NCI-H345 (cell line): ENCODE results near the gene ALDH16A1.
"Not testable (repeated sequence)": the region's sequence is repeated elsewhere in the genome, so short reads cannot be mapped to it uniquely, and the experiment has no call there.

ENCODE experiments used
- DNase-seq: peaks from one replicate; lab custom pipeline; 2025; lab: John Stamatoyannopoulos, UW

Gene ALDH16A1

GRCh38 chr19:49441210-49441959 is 11.6 kb upstream of the ALDH16A1 start, which contains the start of gene SLC17A7:
TSS of gene SLC17A7 (minus strand) at chr19:49441527. CDS start at chr19:49441379, 148 bp downstream.
- peak; percentile 82 for DNase-seq

- DNase-seq, result no peak
Observed at GRCh38 chr19:49441960-49442350, 11.1 kb upstream of the ALDH16A1 start.

- peak; percentile 76 for DNase-seq
Observed at GRCh38 chr19:49442354-49442753, 10.7 kb upstream of the ALDH16A1 start.

- peak; percentile 94 for DNase-seq
Observed at GRCh38 chr19:49442771-49443365, 10.2 kb upstream of the ALDH16A1 start.

GRCh38 chr19:49443366-49444099 is 9.5 kb upstream of the ALDH16A1 start:
- peak; percentile 92 for DNase-seq

- DNase-seq, result not testable (repeated sequence)
Observed at GRCh38 chr19:49444100-49444700, 8.8 kb upstream of the ALDH16A1 start.

- DNase-seq, result no peak
Observed at GRCh38 chr19:49445997-49446396, 7.0 kb upstream of the ALDH16A1 start.

- DNase-seq, result no peak
Observed at GRCh38 chr19:49447485-49448431, 5.3 kb upstream of the ALDH16A1 start.

GRCh38 chr19:49448432-49448786 is 4.6 kb upstream of the ALDH16A1 start:
- no peak for DNase-seq

- DNase-seq, result no peak
Observed at GRCh38 chr19:49450405-49450804, 2.6 kb upstream of the ALDH16A1 start.

- DNase-seq, result peak; percentile 98
Observed at GRCh38 chr19:49451430-49452181, 1.4 kb upstream of the ALDH16A1 start, which contains the start of gene PIH1D1. TSS of gene PIH1D1 (minus strand) at chr19:49451814. CDS start at chr19:49451574, 240 bp downstream.

GRCh38 chr19:49453757-49454240 is 774 bp downstream of the ALDH16A1 start:
- DNase-seq, result no peak

- no peak for DNase-seq
Observed at GRCh38 chr19:49455773-49456172, 2.7 kb downstream of the ALDH16A1 start.

GRCh38 chr19:49456326-49456725 is 3.3 kb downstream of the ALDH16A1 start:
- no peak for DNase-seq

GRCh38 chr19:49458567-49458903 is 5.5 kb downstream of the ALDH16A1 start:
- DNase-seq, result no peak

- DNase-seq, result no peak
Observed at GRCh38 chr19:49459388-49459787, 6.4 kb downstream of the ALDH16A1 start.

- not testable (repeated sequence) for DNase-seq
Observed at GRCh38 chr19:49461130-49461529, 8.1 kb downstream of the ALDH16A1 start.

- DNase-seq, result no peak
Observed at GRCh38 chr19:49461656-49462055, 8.6 kb downstream of the ALDH16A1 start.

GRCh38 chr19:49462492-49462891 is 9.5 kb downstream of the ALDH16A1 start:
- no peak for DNase-seq

GRCh38 chr19:49463960-49464740 is 11.1 kb downstream of the ALDH16A1 start:
- DNase-seq, result no peak
